Measurements from ENCODE around the gene MTHFD1L.
"Not testable (repeated sequence)": the region's sequence is repeated elsewhere in the genome, so short reads cannot be mapped to it uniquely, and the experiment has no call there.

MTHFD1L gene

DNA sequence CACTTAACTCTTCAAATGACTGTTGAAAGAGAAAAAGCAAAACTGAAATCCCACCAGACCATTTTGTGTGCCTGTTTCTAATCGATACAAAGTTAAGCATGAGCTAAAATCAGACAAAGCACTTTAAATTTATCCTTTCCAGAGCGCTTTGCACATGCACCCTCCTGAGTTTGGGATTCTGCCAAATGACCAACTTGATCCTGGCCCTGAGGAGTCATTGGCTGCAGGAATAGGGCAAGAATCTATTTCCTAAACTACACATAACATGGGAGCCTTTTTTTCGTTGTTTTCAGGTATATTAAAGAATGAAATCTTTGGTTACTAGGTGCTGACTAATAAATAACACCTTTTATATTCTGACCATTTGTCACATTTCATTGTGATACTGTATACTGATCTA, 23.8 kb upstream of the MTHFD1L start:
- Histone ChIP-seq H3K27me3 (ENCODE audit: insufficient read depth, poor library complexity, severe bottlenecking) (no peaks in the 10 kb centered on the region), H3K36me3 (ENCODE audit: low read depth) (no peaks in the 10 kb centered on the region; the same call in 1 of the 2 replicates), H3K4me1 (ENCODE audit: insufficient read depth, poor library complexity, severe bottlenecking) (no peaks in the 10 kb centered on the region), H3K9me3 (ENCODE audit: severe bottlenecking) (no peaks in the 10 kb centered on the region), H3K27ac (ENCODE audit: poor library complexity, severe bottlenecking) (no peak overlapping the region), H3K4me3 (ENCODE audit: severe bottlenecking) (no peak overlapping the region)
- no peak for ATAC-seq (ENCODE audit: low read depth)
- TF ChIP-seq, protein P1, sequence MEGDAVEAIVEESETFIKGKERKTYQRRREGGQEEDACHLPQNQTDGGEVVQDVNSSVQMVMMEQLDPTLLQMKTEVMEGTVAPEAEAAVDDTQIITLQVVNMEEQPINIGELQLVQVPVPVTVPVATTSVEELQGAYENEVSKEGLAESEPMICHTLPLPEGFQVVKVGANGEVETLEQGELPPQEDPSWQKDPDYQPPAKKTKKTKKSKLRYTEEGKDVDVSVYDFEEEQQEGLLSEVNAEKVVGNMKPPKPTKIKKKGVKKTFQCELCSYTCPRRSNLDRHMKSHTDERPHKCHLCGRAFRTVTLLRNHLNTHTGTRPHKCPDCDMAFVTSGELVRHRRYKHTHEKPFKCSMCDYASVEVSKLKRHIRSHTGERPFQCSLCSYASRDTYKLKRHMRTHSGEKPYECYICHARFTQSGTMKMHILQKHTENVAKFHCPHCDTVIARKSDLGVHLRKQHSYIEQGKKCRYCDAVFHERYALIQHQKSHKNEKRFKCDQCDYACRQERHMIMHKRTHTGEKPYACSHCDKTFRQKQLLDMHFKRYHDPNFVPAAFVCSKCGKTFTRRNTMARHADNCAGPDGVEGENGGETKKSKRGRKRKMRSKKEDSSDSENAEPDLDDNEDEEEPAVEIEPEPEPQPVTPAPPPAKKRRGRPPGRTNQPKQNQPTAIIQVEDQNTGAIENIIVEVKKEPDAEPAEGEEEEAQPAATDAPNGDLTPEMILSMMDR (IDR thresholded peaks at IDR 0.05; ENCODE audit: poor library complexity, severe bottlenecking): no peak
- no peak for DNase-seq (ENCODE audit: low spot score)

DNA sequence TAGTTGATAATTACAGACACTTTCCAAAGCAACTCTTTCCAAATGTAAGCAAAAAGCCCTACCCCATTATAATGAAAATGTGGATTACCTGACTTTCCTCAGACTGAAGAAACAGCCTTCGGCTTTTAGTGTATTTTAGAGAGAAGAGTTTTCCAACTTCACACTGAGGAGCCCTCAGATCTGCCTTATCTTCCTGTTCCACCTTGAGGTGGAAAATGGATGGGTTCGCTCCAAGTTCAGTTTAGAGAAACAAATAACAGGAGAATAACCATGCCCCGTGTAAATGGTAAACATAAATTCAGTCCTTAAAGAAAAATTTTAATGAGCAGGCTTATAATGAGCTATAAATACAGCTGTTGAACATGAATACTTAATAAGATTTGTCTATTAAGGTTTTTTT, 21.1 kb upstream of the MTHFD1L start:
- no peaks in the 10 kb centered on the region for H3K4me1 ChIP-seq (ENCODE audit: insufficient read depth, poor library complexity, severe bottlenecking)
- H3K4me3 ChIP-seq (ENCODE audit: severe bottlenecking): no peak overlapping the region
- no peaks in the 10 kb centered on the region for H3K9me3 ChIP-seq (ENCODE audit: severe bottlenecking)
- H3K27me3 ChIP-seq (ENCODE audit: insufficient read depth, poor library complexity, severe bottlenecking): no peaks in the 10 kb centered on the region
- no peak overlapping the region for H3K27ac ChIP-seq (ENCODE audit: poor library complexity, severe bottlenecking)
- no peak for DNase-seq (ENCODE audit: low spot score)
- no peaks in the 10 kb centered on the region; the same call in 1 of the 2 replicates for H3K36me3 ChIP-seq (ENCODE audit: low read depth)
- no peak for ATAC-seq (ENCODE audit: low read depth)
- TF ChIP-seq, protein P1 (IDR thresholded peaks at IDR 0.05; ENCODE audit: poor library complexity, severe bottlenecking): no peak

DNA sequence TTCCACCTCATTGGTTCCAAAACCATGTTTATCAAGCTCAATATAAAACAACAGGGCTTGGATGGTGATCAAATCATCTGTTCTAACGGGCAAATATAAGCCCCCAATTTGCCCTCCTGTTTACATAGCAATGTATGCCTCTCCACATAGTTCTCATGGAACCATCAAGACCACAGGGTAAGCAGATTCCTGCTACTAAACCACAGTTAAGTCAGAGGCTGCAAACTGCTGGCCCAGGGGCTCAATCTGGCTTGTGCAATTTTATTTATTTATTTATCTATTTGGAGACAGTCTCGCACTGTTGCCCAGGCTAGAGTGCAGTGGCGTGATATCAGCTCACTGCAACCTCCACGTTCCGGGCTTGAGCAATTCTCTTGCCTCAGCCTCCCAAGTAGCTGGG, 18.9 kb upstream of the MTHFD1L start:
- no peaks in the 10 kb centered on the region for H3K27me3 ChIP-seq (ENCODE audit: insufficient read depth, poor library complexity, severe bottlenecking)
- no peaks in the 10 kb centered on the region for H3K4me1 ChIP-seq (ENCODE audit: insufficient read depth, poor library complexity, severe bottlenecking)
- TF ChIP-seq, protein P1 (IDR thresholded peaks at IDR 0.05; ENCODE audit: poor library complexity, severe bottlenecking): no peak
- no peaks in the 10 kb centered on the region for H3K9me3 ChIP-seq (ENCODE audit: severe bottlenecking)
- no peaks in the 10 kb centered on the region; the same call in 1 of the 2 replicates for H3K36me3 ChIP-seq (ENCODE audit: low read depth)
- DNase-seq (ENCODE audit: low spot score) (no peak), ATAC-seq (ENCODE audit: low read depth) (no peak)
- no peak overlapping the region for H3K27ac ChIP-seq (ENCODE audit: poor library complexity, severe bottlenecking)
- H3K4me3 ChIP-seq (ENCODE audit: severe bottlenecking): no peak overlapping the region

DNA sequence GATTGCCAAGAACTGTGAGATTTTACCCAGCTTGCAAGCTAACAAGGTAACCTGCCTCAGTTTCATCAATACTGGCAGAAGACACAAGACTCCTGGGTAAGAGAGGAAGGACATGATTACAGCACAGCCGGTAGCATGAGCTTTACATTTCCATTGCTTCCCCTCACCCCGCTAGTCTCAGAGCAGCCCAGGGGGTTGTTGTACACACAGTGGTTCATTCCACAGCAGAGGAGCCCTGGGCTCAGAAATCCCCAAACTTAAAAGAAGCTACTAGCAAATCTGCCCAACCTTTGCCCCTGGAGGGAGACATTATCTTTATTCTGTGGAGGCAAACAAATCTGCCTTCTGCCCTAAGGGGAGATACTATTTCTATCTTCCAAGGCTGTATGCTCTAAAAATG, 17.1 kb upstream of the MTHFD1L start:
- TF ChIP-seq, protein P1 (IDR thresholded peaks at IDR 0.05; ENCODE audit: poor library complexity, severe bottlenecking): no peak
- no peak for DNase-seq (ENCODE audit: low spot score)
- no peaks in the 10 kb centered on the region for H3K4me1 ChIP-seq (ENCODE audit: insufficient read depth, poor library complexity, severe bottlenecking)
- H3K27ac ChIP-seq (ENCODE audit: poor library complexity, severe bottlenecking): no peak overlapping the region
- H3K27me3 ChIP-seq (ENCODE audit: insufficient read depth, poor library complexity, severe bottlenecking): no peaks in the 10 kb centered on the region
- no peak overlapping the region for H3K4me3 ChIP-seq (ENCODE audit: severe bottlenecking)
- no peak for ATAC-seq (ENCODE audit: low read depth)
- no peaks in the 10 kb centered on the region; the same call in 1 of the 2 replicates for H3K36me3 ChIP-seq (ENCODE audit: low read depth)
- no peaks in the 10 kb centered on the region for H3K9me3 ChIP-seq (ENCODE audit: severe bottlenecking)

DNA sequence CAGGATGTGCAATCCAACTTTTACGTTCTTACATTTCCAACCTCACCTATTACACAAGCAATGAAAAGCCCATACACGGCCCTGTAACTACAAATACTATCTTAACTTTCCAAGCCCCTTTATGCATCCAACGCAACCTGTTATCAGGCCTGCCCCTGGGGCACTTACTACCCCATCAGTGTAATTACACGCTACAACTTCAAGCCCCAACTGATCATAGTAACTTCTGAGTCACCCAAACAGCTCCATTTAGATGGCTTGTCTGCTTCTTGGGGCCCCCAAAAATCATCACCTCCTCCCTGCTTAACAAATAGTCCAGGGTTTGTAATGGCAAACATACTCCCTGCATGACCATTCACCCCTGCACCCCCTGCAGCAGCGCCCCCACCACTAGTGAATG, 11.1 kb upstream of the MTHFD1L start:
- not testable (repeated sequence) for H3K36me3 ChIP-seq (ENCODE audit: low read depth)

DNA sequence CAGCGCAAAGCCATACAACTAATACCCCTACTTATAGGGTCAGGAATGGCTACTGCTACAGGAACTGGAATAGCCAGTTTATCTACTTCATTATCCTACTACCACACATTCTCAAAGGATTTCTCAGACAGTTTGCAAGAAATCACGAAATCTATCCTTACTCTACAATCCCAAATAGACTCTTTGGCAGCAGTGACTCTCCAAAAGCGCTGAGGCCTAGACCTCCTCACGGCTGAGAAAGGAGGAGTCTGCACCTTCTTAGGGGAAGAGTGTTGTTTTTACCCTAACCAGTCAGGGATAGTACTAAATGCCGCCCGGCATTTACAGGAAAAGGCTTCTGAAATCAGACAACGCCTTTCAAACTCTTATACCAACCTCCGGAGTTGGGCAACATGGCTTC, 10.3 kb upstream of the MTHFD1L start:
- Histone ChIP-seq H3K4me1 (ENCODE audit: insufficient read depth, poor library complexity, severe bottlenecking) (peaks cover 33% of the 10 kb centered on the region), H3K27ac (ENCODE audit: poor library complexity, severe bottlenecking) (peak overlapping the region; percentile 97)
- not testable (repeated sequence) for ATAC-seq (ENCODE audit: low read depth); H3K9me3 ChIP-seq (ENCODE audit: severe bottlenecking); H3K4me3 ChIP-seq (ENCODE audit: severe bottlenecking); DNase-seq (ENCODE audit: low spot score); H3K36me3 ChIP-seq (ENCODE audit: low read depth); H3K27me3 ChIP-seq (ENCODE audit: insufficient read depth, poor library complexity, severe bottlenecking)

More for the DNA sequence above, 11.1 kb upstream of the MTHFD1L start:
- not testable (repeated sequence) for H3K9me3 ChIP-seq (ENCODE audit: severe bottlenecking); H3K27ac ChIP-seq (ENCODE audit: poor library complexity, severe bottlenecking); ATAC-seq (ENCODE audit: low read depth); H3K27me3 ChIP-seq (ENCODE audit: insufficient read depth, poor library complexity, severe bottlenecking); H3K4me3 ChIP-seq (ENCODE audit: severe bottlenecking); DNase-seq (ENCODE audit: low spot score)
- peaks cover 33% of the 10 kb centered on the region for H3K4me1 ChIP-seq (ENCODE audit: insufficient read depth, poor library complexity, severe bottlenecking)
